HG03025 (cell line): ENCODE results near the gene NOB1.
"Not testable (repeated sequence)": the region's sequence is repeated elsewhere in the genome, so short reads cannot be mapped to it uniquely, and the experiment has no call there.

Experiments
- ATAC-seq: cut with Tn5 transposase; IDR thresholded peaks from one replicate; pipeline ENCODE4 v1.9.1; 2021; ENCODE audit warnings: mild to moderate bottlenecking, moderate library complexity; ENCODE audit not compliant: unreplicated experiment, low FRiP score

NOB1 gene

DNA sequence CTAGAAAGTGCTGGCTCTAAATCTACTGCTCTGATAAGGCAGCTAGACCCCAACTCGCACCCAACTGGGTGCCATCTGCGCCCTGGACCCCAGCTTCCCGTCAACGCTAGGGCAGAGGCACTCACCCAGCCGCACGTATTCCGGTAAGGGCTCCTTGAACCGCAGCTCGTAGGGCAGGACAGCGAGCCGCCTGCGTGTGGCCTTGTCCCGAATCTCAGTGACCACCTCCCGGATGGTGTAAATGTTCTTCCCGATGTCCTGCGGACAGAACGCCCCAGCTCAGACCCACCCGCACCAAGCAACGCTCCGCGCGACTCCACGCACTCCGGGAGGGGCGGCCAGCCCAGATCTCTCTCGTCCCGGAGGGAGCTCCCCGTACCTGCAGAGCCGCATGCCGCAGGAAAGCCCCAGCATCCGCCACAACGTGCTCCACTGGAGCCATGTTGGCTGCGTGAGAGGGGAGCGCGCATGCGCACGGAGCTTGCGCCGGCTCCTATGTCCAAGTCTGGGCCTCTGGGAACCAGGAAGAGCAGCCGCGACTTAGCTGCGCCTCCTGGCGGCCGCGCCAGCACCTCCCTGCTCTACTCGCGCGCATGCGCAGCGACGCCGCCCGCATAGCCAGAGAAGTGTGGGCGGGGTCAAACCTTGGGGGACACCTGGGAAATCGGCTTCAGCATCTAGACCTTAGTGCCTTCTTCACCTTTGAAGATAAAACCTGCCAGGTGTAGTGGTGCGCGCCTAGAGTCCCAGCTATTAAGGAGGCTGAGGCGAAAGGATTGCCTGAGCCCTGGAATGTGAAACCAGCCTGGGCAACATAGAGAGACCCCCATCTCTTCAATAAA is at the start of gene NOB1:
Gene NOB1 (minus strand): TSS at position 458 of the 842 bp plus-strand sequence. CDS start 16 bp downstream, at position 442.
- peak; percentile 80 for ATAC-seq

DNA sequence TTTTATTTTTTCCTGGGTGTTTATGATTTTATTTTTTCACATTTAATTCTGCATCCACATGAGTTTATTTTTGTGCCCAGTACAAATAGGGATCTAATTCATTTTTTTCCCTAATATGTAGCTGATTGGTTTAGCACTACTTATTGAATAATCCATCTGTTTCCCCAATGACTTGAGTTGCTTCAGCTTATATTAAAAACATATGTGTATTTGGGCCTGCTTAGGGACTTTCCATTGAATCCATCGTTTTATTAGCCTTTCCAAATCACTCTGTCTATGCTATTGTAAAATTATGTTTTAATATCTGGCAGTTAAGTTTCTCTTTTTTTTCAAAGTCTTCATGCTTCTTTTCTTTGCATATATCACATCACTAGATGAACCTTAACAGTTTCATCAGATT is 49.6 kb upstream of the NOB1 start:
- no peak for ATAC-seq

- ATAC-seq: no peak
These were observed 44.9 kb upstream of the NOB1 start for GRCh38 chr16:69799611-69800031.

DNA sequence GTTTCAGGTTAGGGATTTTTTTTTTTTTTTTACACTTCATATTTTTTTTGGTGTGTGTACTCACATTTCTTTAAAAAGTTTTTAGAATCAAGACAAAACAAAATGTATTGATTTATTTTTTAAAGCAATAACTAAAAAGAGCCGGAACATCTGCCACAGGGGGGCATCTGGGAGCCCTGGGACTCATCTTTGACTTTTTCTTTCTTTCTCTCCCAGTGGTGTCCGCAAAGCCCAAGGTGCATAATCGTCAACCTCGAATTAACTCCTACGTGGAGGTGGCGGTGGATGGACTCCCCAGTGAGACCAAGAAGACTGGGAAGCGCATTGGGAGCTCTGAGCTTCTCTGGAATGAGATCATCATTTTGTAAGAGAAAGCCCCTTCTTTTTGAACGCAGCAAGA is 43.7 kb upstream of the NOB1 start:
- ATAC-seq: no peak

GRCh38 chr16:69796285-69797118 is 41.8 kb upstream of the NOB1 start:
- ATAC-seq: no peak

DNA sequence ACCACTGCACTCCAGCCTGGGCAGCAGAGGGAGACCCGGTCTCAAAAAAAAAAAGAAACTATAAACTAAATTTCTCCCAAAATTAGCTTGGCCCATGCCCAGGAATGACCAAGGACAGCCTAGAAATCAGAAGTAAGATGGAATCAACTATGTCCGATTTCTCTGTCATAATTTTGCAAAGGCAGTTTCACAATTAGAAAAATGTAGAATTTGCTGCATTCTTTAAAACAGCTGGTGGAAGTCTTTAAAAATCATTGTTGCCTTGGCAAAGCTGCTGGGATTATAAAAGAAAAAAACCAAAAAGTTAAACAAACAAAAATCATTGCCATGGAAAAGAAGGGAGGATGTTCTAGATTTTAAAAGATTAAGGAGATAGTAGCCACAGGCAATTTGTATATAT is 39.8 kb upstream of the NOB1 start:
- ATAC-seq: no peak

- no peak for ATAC-seq
These were observed 38.8 kb upstream of the NOB1 start for GRCh38 chr16:69793526-69793925.

GRCh38 chr16:69791391-69791847 is 36.7 kb upstream of the NOB1 start:
- not testable (repeated sequence) for ATAC-seq

DNA sequence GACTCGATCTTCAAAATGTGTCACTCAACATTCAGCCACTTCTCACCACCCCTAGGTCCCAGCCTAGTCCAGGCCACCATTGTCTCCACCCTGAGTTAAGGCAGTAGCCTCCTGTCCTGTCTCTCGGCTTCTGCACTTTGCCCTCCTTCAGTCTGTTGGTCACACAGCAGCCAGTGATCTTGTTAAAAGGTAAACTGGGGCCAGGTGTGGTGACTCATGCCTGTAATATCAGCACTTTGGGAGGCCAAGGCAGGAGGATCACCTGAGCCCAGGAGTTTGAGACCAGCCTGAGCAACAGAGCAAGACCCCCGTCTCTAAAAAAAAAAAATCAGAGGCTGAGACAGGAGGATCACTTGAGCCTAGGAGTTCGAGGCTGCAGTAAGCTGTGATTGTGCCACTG is 33.2 kb upstream of the NOB1 start:
- no peak for ATAC-seq

DNA sequence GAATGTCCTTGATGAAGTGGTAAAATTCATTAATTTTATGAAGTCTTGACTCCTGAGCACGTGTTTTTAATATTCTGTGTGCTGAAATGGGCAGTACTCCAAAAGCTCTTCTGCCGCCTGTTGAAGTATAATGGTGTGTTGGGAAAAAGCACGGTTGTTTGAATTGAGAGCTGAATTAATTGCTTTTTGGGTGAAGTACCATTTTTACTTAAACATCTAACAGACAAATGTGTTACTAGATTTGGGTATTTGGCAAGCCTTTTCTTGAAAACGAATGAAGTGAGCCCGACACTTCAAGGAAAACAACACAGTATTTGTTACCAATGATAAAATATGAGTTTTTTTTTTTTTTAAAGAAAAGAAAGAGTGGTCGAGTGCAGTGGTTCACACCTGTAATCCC is 29.9 kb upstream of the NOB1 start:
- no peak for ATAC-seq

- ATAC-seq: no peak
These were observed 26.4 kb upstream of the NOB1 start for GRCh38 chr16:69781118-69781517.

DNA sequence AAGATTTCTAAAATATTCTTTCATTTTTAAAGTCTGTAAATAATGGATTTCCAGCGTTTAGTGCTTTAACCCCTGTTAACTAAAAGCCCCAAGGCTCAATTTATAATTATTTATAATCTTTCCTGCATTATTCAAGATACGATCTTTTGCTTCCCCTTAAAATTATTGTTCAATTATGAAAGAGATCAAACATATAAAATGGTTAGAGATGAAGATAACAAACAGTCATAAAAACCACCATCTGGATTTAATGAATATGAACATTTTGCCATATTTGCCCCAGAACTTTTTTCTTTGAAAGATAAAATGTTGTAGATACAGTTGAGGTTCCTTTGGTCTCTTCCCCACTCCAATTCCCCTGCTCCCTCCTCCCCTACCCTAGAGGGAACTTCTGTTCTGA is 25.0 kb upstream of the NOB1 start:
- ATAC-seq: no peak

GRCh38 chr16:69775563-69775962 is 20.8 kb upstream of the NOB1 start:
- ATAC-seq: no peak

DNA sequence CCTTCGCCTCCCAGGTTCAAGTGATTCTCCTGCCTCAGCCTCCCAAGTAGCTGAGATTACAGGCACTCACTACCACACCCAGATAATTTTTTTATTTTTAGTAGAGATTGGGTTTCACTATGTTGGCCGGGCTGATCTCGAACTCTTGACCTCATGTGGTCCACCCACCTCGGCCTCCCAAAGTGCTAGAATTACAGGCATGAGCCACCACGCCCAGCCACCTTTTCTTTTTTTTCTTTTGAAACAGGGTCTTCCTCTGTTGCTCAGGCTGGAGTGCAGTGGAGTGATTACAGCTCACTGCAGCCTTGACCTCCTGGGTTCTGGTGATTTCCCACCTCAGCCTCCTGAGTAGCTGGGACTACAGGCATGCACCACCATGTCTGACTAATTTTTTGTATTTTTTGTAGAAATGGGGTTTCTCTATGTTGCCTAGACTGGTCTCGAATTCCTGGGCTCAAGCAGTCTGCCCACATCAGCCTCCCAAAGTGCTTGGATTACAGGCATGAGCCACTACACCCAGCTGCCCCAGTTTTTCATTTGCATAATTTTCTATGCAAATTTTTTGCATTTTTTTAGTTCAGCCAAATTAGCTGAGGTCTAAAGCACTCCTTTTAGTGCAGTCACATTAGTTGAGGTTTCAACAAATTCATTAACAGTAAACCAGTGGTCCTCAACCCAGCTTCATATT is 18.7 kb upstream of the NOB1 start:
- no peak for ATAC-seq

GRCh38 chr16:69771651-69771967 is 16.9 kb upstream of the NOB1 start:
- no peak for ATAC-seq

GRCh38 chr16:69769404-69769803 is 14.7 kb upstream of the NOB1 start:
- ATAC-seq: no peak

DNA sequence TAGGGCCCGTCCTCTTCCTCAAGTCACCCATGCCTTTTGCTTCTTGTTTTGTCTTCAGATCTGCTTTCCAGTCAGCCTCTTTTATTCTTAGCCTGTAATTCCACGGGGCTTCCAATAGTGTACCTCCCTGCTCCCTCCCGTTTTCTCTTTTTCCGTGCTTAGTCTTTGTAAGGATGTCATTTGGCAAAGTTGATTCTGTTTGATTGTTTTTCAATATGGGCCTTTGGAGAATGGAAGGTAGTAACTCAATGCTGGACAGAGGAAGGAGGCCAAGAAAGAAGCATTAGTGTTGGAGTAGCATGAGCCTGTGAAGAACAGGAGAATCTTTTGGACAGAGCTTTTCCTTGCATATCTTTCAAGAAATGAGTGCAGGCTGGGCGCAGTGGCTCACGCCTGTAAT is 13.9 kb upstream of the NOB1 start:
- no peak for ATAC-seq

- no peak for ATAC-seq
These were observed 12.9 kb upstream of the NOB1 start for GRCh38 chr16:69767459-69768229.

DNA sequence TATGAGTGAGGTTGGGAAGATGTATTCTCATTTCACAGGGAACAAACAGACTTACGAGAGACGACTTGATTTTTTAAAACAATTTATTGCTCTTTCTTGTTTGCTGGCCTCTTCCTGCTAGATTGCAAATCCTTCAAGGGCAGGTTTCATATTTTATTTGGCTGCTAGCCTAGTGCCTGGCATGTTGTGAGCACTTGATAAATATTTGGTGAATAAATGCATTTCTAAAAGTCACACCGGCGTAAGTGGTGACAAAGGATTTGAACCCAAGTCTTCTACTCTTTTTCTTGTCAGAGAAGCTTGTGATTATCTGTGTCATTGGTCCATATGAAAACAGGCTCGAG is 8.8 kb upstream of the NOB1 start:
- ATAC-seq: no peak

GRCh38 chr16:69762814-69763598 is 8.3 kb upstream of the NOB1 start:
- no peak for ATAC-seq
